ENCODE results near the gene GMCL2.

The GMCL2 gene

GRCh38 chr5:178234750-178235587 is 47.8 kb upstream of the GMCL2 start (continued):
- TF ChIP-seq PRDM4 (tag by site-specific recombination; IDR thresholded peaks at IDR 0.05): no peak
- peak; percentile 47 for TF ChIP-seq MZF1 (tag by site-specific recombination; IDR thresholded peaks at IDR 0.05; ENCODE audit: borderline replicate concordance)
- TF ChIP-seq ZNF133 (tag by site-specific recombination; IDR thresholded peaks at IDR 0.05): no peak
- TF ChIP-seq ZXDB (tag by site-specific recombination; IDR thresholded peaks at IDR 0.05): no peak
- TF ChIP-seq ZBTB48 (tag by site-specific recombination; IDR thresholded peaks at IDR 0.05): peak; percentile 87
- 0 out of 2 replicates have a peak, but pooled peaks have one; percentile 16 for TF ChIP-seq SP7 (tag by site-specific recombination; IDR thresholded peaks at IDR 0.05)
- TF ChIP-seq ZIC2 (tag by site-specific recombination; IDR thresholded peaks at IDR 0.05): 0 out of 2 replicates have a peak, but pooled peaks have one; percentile 7
- no peak for TF ChIP-seq ZNF549 (tag by site-specific recombination; IDR thresholded peaks at IDR 0.05)
- peak; percentile 57; the same call in 1 of the 2 replicates for TF ChIP-seq PATZ1 (tag by site-specific recombination; IDR thresholded peaks at IDR 0.05)
- no peak for TF ChIP-seq ZFP69B (tag by site-specific recombination; IDR thresholded peaks at IDR 0.05)
- peak; percentile 33; the same call in 1 of the 2 replicates for TF ChIP-seq GLIS1 (tag by site-specific recombination; IDR thresholded peaks at IDR 0.05)
- TF ChIP-seq ZNF580 (tag by site-specific recombination; IDR thresholded peaks at IDR 0.05): peak; percentile 84
- TF ChIP-seq ZNF449 (tag by site-specific recombination; IDR thresholded peaks at IDR 0.05): no peak
- peak; percentile 57; the same call in 1 of the 2 replicates for TF ChIP-seq ZNF660 (tag by site-specific recombination; IDR thresholded peaks at IDR 0.05)
- no peak for TF ChIP-seq ZNF221 (tag by site-specific recombination; IDR thresholded peaks at IDR 0.05; ENCODE audit: borderline replicate concordance)

GRCh38 chr5:178234121-178234749 is 47.1 kb upstream of the GMCL2 start:
- CTCF ChIA-PET: interaction anchor here (0.6 to 1.4 kb wide), 19 partner anchors 10 to 1258 kb away, joined by 3 to 13 read pairs (median 4); no protein-coding TSS in a partner anchor
- peaks cover 5 to 25% of the 10 kb centered on the region in 2 experiments; a peak in 2 of 3 replicates for H3K36me3 ChIP-seq (ENCODE audit: control insufficient read depth in 2 of 2, insufficient read depth in 1 of 2, low read length in 2 of 2)
- H3K4me3 ChIP-seq (ENCODE audit: low read depth, low read length): no peak overlapping the region
- H3K9me3 ChIP-seq (ENCODE audit: control insufficient read depth, insufficient read depth, low read depth, low read length): no peaks in the 10 kb centered on the region
- no peak overlapping the region for H3K27ac ChIP-seq (ENCODE audit: extremely low read depth, low read depth, low read length)
- POLR2A ChIA-PET: no interaction called here
- H3K4me1 ChIP-seq (ENCODE audit: control insufficient read depth, insufficient read depth, low read length): no peaks in the 10 kb centered on the region
- TF ChIP-seq ZNF623 (tag by site-specific recombination; IDR thresholded peaks at IDR 0.05) (no peak), BCL6B (tag by site-specific recombination; IDR thresholded peaks at IDR 0.05) (no peak), PRDM6 (tag by site-specific recombination; IDR thresholded peaks at IDR 0.05) (no peak), ZNF600 (tag by site-specific recombination; IDR thresholded peaks at IDR 0.05) (no peak), ZNF302 (tag by site-specific recombination; IDR thresholded peaks at IDR 0.05; ENCODE audit: low read depth) (no peak), ZNF76 (tag by site-specific recombination; IDR thresholded peaks at IDR 0.05; ENCODE audit: borderline replicate concordance, low read depth) (no peak)
